ENCODE data around the gene BTBD8.

The BTBD8 gene

GRCh38 chr1:92230736-92231135 lies 150.6 kb downstream of the BTBD8 start:
- H3K27me3 ChIP-seq (ENCODE audit: insufficient read depth, poor library complexity, severe bottlenecking), result no peaks in the 10 kb centered on the region
- DNase-seq (ENCODE audit: low read depth in 1 of 2, low spot score in 1 of 2), result no peak
- TF ChIP-seq POLR2AphosphoS5 (IDR thresholded peaks at IDR 0.05; ENCODE audit: low read depth) (no peak), CTCF (IDR thresholded peaks at IDR 0.05; ENCODE audit: insufficient read depth, low read length) (no peak), REST (IDR thresholded peaks at IDR 0.05; ENCODE audit: insufficient replicate concordance, low read depth) (no peak)
- no peak overlapping the region for H3K27ac ChIP-seq (replicated peaks)
- no peak overlapping the region for H3K4me3 ChIP-seq (replicated peaks; ENCODE audit: insufficient read depth, low read length)
